Heart right ventricle (tissue), 16 donors: Measurements from ENCODE around the gene KIF25. TPM values are rescaled to one million over a fixed set of nuclear protein-coding genes. Genes with fewer than 3 reads are reported as not detected.

Source experiments
- ATAC-seq, 8 donors: fragments of 200-7000 bp; cut with Tn5 transposase; one replicate each; pipeline ENCODE4 v1.9.1; 2020; ENCODE audit warnings: mild to moderate bottlenecking in 8 of 8, moderate library complexity in 8 of 8, moderate number of reproducible peaks in 1 of 8
- DNase-seq, 2 donors: peaks; one replicate each; pipeline ENCODE4 v3.0.0-alpha.2; 2020
- H3K27ac ChIP-seq, 10 donors: fragments of 200-600 bp; sonication (generic) in 2 of 10; one replicate each; pipeline versions ENCODE4 v1.5.0 to v1.8.0; 2020 to 2022; ENCODE audit warnings: mild to moderate bottlenecking in 3 of 10
- H3K27me3 ChIP-seq, 7 donors: fragments of 200-600 bp; one replicate each; pipeline ENCODE4 v1.8.0; 2021 to 2022; ENCODE audit warnings: mild to moderate bottlenecking in 2 of 7
- H3K36me3 ChIP-seq, 9 donors: fragments of 200-600 bp; sonication (generic) in 1 of 9; one replicate each; pipeline versions ENCODE4 v1.5.0 to v1.8.0; 2020 to 2022; ENCODE audit warnings: mild to moderate bottlenecking in 2 of 9
- H3K4me1 ChIP-seq, 9 donors: fragments of 200-600 bp; sonication (generic) in 1 of 9; one replicate each; pipeline versions ENCODE4 v1.5.0 to v1.8.0; 2020 to 2022; ENCODE audit warnings: mild to moderate bottlenecking in 4 of 9
- H3K4me3 ChIP-seq, 10 donors: fragments of 200-600 bp; sonication (generic) in 2 of 10; one replicate each; pipeline versions ENCODE4 v1.5.0 to v1.8.0; 2020 to 2022; ENCODE audit warnings: mild to moderate bottlenecking in 7 of 10, moderate library complexity in 2 of 10
- H3K9me3 ChIP-seq, 11 donors: fragments of 200-600 bp in 10 of 11; sonication (generic) in 2 of 11; one replicate each; pipeline versions ENCODE4 v1.5.0 to v1.8.0; 2013 to 2022; ENCODE audit warnings: mild to moderate bottlenecking in 2 of 11, control low read depth in 1 of 11, moderate library complexity in 1 of 11
- CTCF ChIP-seq, 9 donors: fragments of 200-600 bp; sonication (generic) in 2 of 9; IDR thresholded peaks; one replicate each; pipeline versions ENCODE4 v1.5.0 to v1.8.0; 2021 to 2022; ENCODE audit warnings: antibody characterized with exemption in 9 of 9, mild to moderate bottlenecking in 5 of 9, moderate library complexity in 1 of 9
- WGBS, 2 donors: extraction: QIAGEN DNeasy Blood & Tissue Kit; methylation state at CpG; one replicate each; pipeline ENCODE4 v1.1.7; 2013; ENCODE audit warnings: inconsistent platforms in 1 of 2; 5-methylcytosine and 5-hydroxymethylcytosine counted together
- intact Hi-C, 10 donors: fragments of 100-400 bp; cut with DNase I; formaldehyde crosslinking; loops; one replicate each; pipeline versions ENCODE4 v1.11.1 to v1.14.2; 2022
- polyA plus RNA-seq, 2 donors: library from polyadenylated mRNA; stranded (reverse); fragments of 200-250 nt; gene quantifications; one replicate each; pipeline ENCODE4 v1.2.3, GENCODE V29; 2013
- total RNA-seq, 10 donors: library from RNA; stranded (reverse); fragmentation: NEBNext Ultra II Directional in 3 of 10; extraction: Animal tissue kit (Norgen Biotek cat#: 25700) in 3 of 10; gene quantifications; one replicate each; pipeline versions ENCODE4 v1.2.1 to v1.2.4, GENCODE V29; 2021 to 2023
- donor health status: Arrhythmogenic right ventricular cardiomyopathy.
- donor health status: ischemic (EF 13 %, LVEDD 7.1; RV severe dilation, severe dysfunction).
- donor health status: healthy with polysubstance abuse.
- donor health status: DM: no; HTN: yes; CAD: no.
- donor health status: DM: no; HTN: no; CAD: no.
- donor health status: ischemic (EF 25% LVEDD 6.9; RV normal size, moderate dysfunction).
- donor health status: ischemic (EF 25% LVEDD 5.7; RV mildly dilated, moderate dysfunction).
- donor health status: healthy.
- donor health status: DM: yes; HTN: yes; CAD: no.
- donor health status: Ischemic cardiomyopathy.
- donor health status: ischemic (EF 35%, LVEDD 5.7; RV mildly dilated, moderate dysfunction).
- donor health status: nonischemic (EF 11% LVEDD 7.7; RV severe dilation, severe dysfunction).
- donor health status: DM: yes; HTN: yes; CAD: no.
- donor health status: PGD.
- donor health status: ischemic (EF 29% LVEDD 5.4; RV normal size, mild dysfunction).
- donor health status: nonischemic (EF 23%, LVEDD 6.1; RV moderate dilation, normal function).

The KIF25 gene
- total and polyA plus RNA-seq, 12 donors = 0.18 to 0.95 (median 0.39) TPM; not detected in 4

- intact Hi-C loops = loop anchor here in 6 of 10 donors (5.0 to 10.0 kb wide), 5 partner anchors 119 to 149 kb away; no protein-coding TSS in a partner anchor
- TF ChIP-seq CTCF (IDR thresholded peaks at IDR 0.05) = no peak
- peak overlapping the region in 3 of 10 donors; percentile 78 to 79 (median 79) for H3K27ac ChIP-seq
Measured at GRCh38 chr6:168053086-168053956, 55.9 kb downstream of the KIF25 start.

GRCh38 chr6:168053957-168054471 lies 56.5 kb downstream of the KIF25 start:
- DNase-seq (no peak), ATAC-seq (peak in 1 of 8 donors; percentile 13)
- H3K4me3 ChIP-seq = no peak overlapping the region
- intact Hi-C loops = loop anchor here in 6 of 10 donors (5.0 to 10.0 kb wide), 5 partner anchors 119 to 149 kb away; no protein-coding TSS in a partner anchor
- peaks cover 18 to 40% (median 36%) of the 10 kb centered on the region in 9 donors for H3K4me1 ChIP-seq
- 89 to 90% methylated on average over 14 of the region's 14 CpGs for WGBS, 2 donors
- no peaks in the 10 kb centered on the region for H3K36me3 ChIP-seq
- H3K27ac ChIP-seq = peak overlapping the region in 9 of 10 donors; percentile 70 to 94 (median 78)
- H3K27me3 ChIP-seq = no peaks in the 10 kb centered on the region
- no peaks in the 10 kb centered on the region for H3K9me3 ChIP-seq
- no peak for TF ChIP-seq CTCF (IDR thresholded peaks at IDR 0.05)

More at GRCh38 chr6:168053086-168053956, 55.9 kb downstream of the KIF25 start:
- Histone ChIP-seq H3K9me3 (no peaks in the 10 kb centered on the region), H3K4me3 (no peak overlapping the region), H3K36me3 (no peaks in the 10 kb centered on the region), H3K27me3 (no peaks in the 10 kb centered on the region), H3K4me1 (peaks cover 18 to 40% (median 36%) of the 10 kb centered on the region in 9 donors)
- DNase-seq (no peak), ATAC-seq (no peak)
- WGBS, 2 donors = 83 to 84% methylated on average over 38 of the region's 38 CpGs

- 27% methylated on average over 18 of the region's 18 CpGs for WGBS, 2 donors
- ATAC-seq (peak; percentile 80 to 92 (median 88)), DNase-seq (peak; percentile 83 to 86)
- no peaks in the 10 kb centered on the region for H3K9me3 ChIP-seq
- H3K4me3 ChIP-seq = peak overlapping the region in 1 of 10 donors; percentile 8
- no peaks in the 10 kb centered on the region for H3K36me3 ChIP-seq
- H3K27me3 ChIP-seq = no peaks in the 10 kb centered on the region
- peaks cover 18 to 40% (median 36%) of the 10 kb centered on the region in 9 donors for H3K4me1 ChIP-seq
- intact Hi-C loops = loop anchor here in 6 of 10 donors (5.0 to 10.0 kb wide), 5 partner anchors 120 to 150 kb away; no protein-coding TSS in a partner anchor
- H3K27ac ChIP-seq = peak overlapping the region in 9 of 10 donors; percentile 70 to 94 (median 78)
- peak in 2 of 9 donors; percentile 6 to 7 for TF ChIP-seq CTCF (IDR thresholded peaks at IDR 0.05)
Measured at GRCh38 chr6:168054765-168055560, 57.5 kb downstream of the KIF25 start.
